ENCODE results near the gene CARM1.
"Not testable (repeated sequence)": the region's sequence is repeated elsewhere in the genome, so short reads cannot be mapped to it uniquely, and the experiment has no call there.

Gene CARM1

GRCh38 chr19:10870955-10871603 lies at the start of gene CARM1:
TSS of gene CARM1 (plus strand) at chr19:10871553. CDS start at chr19:10871703, 150 bp downstream.
- DNase-seq, result peak; percentile 96

- DNase-seq, result no peak
Measured at GRCh38 chr19:10823690-10824089, 47.7 kb upstream of the CARM1 start.

DNA sequence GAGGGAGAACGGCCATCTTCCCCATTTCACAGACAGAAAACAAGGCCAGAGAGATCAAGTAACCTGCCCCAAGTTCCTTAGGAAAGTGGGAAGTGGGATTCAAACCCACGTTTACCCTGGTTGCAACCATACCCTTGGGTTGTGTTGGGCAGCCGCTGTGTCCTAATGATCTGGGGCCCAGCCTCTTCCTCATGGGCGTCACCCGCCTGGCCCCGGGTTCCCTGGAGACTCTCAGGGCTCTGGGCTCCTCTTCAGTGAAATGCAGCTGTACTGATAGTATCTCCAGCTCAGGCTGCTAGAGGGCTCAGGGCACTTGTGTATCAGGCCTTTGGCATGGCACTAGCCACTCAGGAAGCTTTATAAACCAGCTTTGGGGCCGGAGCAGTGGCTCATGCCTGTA lies 45.1 kb upstream of the CARM1 start:
- DNase-seq, result peak; percentile 75

DNA sequence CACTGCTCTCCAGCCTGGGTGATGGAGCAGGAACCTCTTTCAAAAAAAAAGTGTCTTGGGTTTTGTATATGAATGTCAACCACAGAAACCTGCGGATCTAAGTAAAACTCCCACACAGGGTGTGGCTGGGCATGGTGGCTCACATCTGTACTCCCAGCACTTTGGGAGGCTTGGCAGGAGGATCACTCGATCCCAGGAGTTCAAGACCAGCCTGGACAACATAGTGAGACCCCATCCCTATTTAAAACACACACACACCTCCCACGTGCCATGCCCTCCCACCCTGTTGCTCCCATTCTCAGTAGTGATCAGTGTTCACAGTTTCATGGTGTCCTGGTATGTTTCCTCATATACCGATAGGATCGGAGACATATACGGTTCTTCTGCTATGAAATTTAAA lies 44.5 kb upstream of the CARM1 start:
- no peak for DNase-seq

DNA sequence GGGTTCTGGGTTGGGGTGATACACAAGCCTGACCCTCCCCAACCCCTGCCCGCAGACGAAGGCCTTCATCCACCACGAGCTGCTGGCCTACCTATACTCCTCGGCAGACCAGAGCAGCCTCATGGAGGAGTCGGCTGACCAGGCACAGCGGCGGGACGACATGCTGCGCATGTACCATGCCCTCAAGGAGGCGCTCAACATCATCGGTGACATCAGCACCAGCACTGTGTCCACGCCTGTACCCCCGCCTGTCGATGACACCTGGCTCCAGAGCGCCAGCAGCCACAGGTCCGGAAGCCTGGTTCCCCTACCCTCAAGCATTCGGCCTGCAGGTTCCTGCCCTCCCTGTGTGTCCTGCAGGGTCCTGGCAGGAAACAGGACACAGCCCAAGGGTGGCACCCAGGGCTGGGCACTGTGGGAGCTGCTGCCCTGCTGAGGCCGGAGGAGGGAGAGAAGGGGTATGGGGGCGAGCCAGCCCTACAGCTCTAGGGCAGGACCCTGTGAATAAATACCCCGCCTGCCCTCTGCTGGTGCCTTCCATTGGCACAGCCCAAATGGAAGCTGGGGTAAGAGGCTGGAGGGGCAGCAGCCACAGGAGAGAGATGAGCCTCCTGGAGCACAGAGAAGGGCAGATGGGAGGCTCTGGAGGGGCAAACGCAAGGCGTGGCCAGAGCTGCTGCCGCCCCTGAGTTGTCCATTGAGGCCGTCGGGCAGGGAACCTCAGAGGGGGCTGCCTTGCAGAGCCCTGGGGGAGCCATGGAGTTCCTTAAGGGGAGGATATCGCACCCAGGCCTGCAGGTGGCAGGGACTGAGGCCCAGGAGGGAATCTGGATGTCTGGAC lies 42.2 kb upstream of the CARM1 start:
- DNase-seq, result peak; percentile 61

DNA sequence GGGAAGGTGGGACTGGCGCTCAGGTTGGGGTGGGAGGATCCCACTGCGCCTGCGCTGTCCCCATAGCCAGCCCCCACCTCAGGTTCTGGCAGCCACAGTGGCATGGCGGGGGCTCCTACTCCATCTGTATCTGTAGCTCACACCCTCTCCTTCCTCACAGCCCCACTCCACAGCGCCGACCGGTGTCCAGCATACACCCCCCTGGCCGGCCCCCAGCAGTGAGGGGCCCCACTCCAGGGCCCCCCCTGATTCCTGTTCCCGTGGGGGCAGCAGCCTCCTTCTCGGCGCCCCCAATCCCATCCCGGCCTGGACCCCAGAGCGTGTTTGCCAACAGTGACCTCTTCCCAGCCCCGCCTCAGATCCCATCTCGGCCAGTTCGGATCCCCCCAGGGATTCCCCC lies 41.4 kb upstream of the CARM1 start:
- no peak for DNase-seq

DNA sequence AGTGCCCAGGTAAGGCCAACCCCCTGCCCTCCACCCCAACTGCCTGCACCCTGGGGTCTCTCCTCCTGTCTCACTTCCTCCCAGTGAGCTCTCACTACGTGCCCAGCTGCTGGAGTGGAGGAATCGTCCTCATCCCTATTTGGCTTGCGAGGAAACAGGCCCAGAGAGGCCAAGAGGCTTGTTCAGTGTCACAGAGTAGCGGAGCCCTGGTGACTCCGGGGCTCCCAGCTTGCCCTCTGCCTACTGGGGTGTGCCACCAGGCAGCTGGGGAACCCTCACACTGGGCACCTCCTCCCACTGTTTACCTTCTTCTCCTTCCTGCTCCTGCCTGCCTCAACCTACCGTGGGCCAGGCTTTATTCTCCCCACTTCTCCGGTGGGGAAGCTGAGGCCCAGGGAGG lies 41.0 kb upstream of the CARM1 start:
- DNase-seq, result no peak

DNA sequence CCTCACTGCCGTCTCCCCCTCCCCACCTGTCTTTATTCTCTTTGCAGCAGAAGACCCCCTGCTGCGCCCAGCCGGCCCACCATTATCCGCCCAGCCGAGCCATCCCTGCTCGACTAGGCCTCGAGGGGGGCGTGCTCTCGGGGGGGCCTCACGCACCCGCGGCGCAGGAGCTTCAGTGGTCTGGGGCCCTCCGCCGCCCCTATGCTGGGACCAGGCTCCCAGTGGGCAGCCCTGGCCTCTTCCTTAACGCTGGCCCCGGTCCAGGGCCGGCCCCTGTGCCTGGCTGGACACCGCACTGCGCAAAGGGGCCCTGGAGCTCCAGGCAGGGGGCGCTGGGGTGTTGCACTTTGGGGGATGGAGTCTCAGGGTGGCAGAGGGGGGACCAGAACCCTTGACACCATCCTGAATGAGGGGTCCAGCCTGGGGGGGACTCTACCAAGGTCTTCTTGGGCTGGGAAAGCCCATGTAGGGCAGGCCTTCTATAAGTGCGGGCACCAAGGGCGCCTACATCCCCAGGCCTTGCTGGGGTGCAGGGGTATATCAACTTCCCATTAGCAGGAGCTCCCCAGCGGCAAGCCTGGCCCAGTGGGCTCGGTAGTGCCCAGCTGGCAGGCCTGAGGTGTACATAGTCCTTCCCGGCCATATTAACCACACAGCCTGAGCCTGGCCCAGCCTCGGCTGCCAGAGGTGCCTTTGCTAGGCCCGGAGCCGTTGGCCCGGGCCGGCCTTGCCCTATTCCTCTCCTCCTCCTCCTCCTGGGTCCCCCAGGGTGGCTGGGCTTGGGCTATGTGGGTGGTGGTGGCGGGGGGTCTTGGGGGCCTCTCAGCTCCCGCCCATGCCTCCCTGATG lies 40.2 kb upstream of the CARM1 start:
- DNase-seq, result no peak

DNA sequence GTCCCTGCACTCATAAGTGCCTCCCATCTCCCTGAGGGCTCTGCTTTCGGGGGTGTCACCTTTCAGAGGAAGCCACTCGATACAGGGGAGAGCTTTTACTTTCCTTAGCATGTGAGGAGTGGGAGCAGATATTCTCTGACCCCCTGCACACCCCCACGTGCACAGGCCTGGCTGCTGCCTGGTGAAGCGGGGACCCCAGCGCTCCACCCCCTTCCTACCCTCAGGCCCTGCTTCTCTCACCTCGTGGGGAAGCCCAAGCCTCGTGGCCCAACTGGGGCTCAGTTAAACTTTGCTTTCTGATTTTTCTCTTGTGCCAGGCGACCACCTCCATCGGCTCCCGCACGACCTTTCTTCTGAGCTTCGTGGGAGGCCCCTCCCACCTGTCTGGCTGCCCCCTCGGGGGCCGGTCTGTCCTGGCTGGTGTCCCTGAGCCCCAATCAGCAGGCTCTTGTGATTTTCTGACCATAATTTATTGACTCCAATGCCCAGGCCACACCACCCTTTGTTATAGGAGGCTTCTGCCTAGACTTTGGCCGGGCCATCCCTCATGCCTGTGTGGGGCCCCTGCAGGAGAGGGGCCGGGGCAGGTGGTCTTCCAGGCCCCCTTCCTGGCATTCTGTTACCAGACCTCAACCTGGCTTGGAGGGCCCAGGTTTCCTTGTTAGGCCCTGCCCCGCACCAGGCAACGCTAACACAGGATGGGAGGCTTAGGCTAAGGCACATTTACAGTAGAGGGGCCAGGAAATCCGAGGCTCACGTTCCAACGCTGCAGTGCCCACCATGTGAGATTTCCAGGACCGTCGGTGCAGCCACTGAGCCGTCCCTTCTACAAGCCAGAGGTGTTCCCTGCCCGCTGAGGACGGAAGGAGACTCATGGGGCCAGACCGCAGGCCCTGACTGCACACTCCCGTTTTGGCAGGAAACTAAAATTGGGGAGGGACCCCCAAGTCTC lies 39.1 kb upstream of the CARM1 start:
- no peak for DNase-seq

GRCh38 chr19:10832939-10833296 lies 38.4 kb upstream of the CARM1 start:
- DNase-seq, result no peak

DNA sequence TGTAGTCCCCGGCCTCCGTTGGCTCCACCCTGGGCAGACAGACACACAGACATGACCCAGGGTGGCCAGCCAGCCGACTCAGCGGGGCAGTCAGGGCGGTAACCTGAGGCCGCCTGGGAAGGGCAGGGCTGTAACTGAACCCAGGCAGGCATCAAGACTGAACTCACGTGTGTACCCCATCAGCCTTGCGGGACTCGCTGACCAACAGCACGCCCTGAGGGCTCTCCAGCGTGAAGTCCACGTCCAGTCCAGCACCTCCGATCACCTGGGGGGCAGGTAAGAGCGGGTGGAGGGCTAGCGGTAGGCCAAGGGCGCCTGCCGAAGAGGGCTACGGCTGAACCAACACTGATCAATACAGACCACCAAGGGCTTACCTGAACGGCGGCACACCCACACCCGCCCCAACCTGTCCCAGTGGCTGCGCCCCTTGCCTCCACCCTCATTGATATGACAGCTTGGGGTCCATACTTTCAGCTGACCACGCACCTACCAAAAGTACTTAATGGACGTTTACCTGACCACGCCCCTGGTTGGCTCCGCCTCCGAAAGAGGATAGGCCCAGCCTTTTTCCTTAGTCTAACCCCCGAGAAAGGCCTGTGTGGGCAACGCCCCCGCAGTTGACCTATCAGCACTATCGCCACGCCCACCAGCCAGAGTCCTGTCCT lies 36.1 kb upstream of the CARM1 start:
- DNase-seq, result no peak

DNA sequence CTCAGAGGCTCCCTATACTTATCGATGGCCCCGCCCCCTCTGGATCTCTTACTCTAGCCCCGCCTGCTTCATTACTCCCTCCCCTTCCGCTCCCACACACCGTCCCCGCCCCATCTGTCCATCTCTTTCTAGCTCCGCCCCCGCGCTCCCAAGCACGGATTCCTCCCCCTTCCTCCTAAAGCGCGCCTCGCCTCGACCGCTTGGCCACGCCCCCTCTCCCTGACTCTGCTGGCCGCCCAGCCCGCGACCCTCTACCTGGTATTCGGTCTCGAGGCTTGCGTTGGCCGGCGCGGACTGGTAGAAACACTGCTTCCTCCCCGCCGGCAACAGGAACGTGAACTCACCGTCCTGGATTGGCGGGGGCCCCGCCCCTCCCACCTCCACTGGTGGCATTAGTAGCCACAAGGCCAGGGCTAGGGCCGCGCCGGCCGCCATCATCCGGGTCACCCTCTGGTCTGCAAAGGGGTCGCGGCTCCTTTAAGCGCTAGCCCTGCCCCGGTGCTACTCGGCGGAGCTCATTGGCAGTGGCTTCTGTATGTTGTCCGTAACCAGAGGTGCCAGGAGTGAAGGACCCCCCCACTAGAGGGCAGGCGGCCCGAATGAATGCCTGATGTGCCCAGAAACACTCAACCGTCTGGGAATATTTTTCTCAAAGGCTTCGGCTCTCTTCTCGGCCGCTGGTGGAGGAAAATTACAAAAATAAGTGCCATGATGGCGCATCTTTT lies 35.4 kb upstream of the CARM1 start, which contains the start of gene TMED1:
Gene TMED1, minus strand, starts transcription at position 459 of the 725 bp plus-strand sequence. Its CDS starts 21 bp downstream, at position 438.
- DNase-seq, result peak; percentile 100

DNA sequence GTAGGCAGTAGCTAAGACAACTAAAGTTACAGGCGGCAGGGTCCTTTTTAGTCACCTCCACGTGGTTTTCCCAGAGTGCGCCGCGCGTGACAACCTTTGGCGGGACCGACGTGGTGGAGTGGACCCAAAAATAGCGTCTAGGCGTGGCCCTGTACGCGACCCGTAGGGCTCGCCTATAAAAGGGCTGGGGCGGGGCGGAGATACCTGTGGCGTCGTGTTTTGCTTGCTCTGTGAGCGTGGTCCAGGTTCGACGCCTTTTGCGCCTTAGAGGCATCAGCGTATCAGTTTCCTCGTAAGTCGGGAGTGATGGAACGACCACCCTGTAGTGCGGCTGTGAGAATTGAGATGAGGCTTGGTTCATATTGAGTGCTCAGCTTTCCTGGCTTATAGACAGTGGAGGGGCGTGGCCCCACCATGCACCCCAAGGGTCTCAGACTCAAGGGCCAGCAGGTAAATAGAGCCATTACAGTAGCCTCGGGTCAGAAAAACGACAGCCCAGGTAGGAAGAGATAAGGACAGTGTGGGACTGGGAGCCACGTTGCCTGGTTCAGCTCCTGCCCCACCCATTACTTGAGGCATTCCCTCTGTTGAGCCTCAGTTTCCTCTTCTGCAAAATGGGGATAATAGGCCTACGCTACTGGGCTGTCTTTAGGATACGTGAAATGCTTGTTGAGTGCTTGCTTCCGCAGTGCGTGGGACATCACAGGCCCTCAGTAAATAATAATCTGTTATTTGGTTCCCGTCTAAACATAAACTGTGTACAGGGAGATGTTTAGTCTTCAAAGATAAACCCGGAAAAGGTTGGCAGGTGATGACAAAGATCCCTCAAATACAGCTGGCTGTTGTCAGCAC lies 34.6 kb upstream of the CARM1 start:
- DNase-seq, result peak; percentile 95

- not testable (repeated sequence) for DNase-seq
Measured at GRCh38 chr19:10837649-10838048, 33.7 kb upstream of the CARM1 start.

- no peak for DNase-seq
Measured at GRCh38 chr19:10838377-10838776, 33.0 kb upstream of the CARM1 start.

DNA sequence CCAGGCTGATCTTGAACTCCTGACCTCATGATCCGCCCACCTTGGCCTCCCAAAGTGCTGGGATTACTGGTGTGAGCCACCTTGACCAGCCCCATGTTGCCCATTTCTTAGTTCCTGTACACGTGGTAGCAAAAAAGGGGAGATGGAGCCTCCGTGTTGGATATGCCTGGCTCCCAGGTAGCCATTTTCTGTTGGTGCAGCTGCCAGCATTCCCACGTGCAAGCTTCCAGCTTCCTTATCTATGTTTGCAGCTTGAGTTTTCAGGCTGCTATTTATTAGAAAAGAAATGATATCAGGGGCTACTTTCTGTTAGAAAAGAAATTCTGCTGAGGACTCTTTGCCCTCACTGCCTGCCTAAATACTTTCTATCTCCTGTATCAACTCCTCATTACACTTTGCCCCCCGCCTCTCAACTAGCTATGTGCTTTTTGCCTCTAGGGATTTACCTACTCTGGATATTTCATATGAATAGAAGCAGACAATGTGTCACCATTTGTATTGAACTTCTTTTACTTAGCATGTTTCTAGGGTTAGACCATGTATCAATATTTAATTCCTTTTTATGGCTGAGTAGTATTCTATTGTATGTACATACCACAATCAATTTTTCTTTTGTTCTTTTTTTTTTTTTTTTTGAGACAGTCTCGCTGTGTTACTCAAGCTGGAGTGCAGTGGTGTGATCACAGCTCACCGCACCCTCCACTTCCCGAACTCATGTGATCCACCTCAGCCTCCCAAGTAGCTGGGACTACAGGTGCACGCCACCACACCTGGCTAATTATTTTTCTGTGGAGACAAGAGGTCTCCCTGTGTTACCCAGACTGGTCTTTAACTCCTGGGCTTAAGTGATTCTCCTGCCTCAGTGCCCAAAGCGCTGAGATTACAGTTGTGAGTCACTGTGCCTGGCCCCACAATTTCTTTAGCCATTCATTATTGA lies 32.0 kb upstream of the CARM1 start:
- DNase-seq, result peak; percentile 93

DNA sequence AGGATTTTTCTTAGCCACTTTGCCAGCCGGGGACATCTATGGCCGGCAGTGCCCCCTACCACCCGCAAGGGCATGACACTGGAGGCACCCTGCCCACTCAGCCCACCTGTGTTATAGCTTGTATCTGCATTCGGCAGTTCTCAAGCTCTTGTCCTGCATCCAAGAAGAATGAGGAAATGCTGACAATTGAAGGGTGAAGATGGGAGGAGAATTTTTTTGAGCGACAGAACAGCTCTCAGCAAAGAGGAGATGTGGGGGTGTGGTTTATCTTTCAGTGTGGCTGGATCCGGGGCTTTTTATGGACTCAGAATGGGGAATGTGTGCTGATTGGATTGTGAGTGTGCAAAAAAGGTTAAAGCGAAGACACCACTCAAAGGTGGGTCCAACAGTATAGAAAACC lies 28.6 kb upstream of the CARM1 start:
- DNase-seq, result no peak

DNA sequence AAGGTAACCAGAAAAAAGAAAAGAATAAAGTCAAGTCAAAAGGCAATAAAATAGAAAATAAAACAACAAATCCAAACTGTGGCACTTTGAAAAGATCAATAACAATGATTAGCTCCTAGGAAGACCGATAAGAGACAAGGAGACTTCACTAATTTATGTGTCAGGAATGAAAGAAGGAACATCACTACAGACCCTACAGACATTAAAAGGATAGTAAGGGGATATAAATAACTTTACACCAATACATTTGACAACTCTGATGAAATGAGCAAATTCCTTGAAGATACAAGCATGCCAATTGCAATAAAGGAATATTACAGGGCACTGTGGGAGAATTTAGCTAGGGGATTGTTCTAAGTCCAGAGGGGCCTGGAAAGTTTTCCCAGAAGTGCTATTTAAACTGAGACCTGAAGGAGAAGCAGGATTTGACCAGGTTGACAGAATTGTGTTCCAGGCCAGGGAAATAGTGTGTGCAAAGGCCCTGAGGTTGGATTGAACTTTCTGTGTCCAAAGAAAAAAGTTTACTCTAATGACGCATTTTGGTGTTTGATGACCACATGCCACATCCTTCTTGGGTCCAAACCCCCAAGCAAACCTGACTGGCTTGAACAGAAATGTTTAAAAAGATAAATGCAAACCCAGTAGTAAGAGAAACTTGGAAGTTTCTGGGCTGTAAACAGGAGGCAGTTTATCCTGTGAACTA lies 24.7 kb upstream of the CARM1 start:
- no peak for DNase-seq

Measured in hematopoietic multipotent progenitor cell treated with erythropoietin and hydrocortisone succinate and interleukin-3 and kit ligand, for 6 days (in vitro differentiated cells).